ENCODE results near the gene CKMT2. TPM values are rescaled to one million over a fixed set of nuclear protein-coding genes. Genes with fewer than 3 reads are reported as not detected.

CKMT2 gene
- total and polyA plus RNA-seq, 2 donors (not counting 1 experiment from before 2014, with no cell fraction given), result 1.9 to 19.3 TPM

DNA sequence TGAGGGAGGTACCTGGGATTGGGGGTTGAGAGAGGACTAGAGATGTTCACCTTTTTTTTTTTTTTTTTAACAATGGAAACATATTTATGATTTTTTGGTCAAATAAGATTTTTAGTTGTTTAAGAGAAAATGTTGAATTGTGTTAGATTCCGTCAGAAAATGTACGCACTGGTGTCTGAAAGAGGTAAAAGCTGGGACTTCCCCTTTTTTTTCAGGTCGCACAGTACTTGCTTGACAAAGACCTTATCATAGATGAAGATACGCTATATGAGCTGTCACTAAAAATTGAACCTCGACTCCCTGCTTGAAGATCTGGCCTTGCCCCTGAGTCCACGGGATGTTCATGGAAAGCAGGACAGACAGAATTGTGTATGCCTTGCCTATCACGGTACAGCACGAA lies 7.7 kb upstream of the CKMT2 start:
- Histone ChIP-seq H2AFZ (ENCODE audit: low read length) (no peak overlapping the region), H3K27me3 (ENCODE audit: control insufficient read depth, insufficient read depth, low read length) (no peaks in the 10 kb centered on the region), H3K79me2 (ENCODE audit: control insufficient read depth, insufficient read depth, low read length) (no peaks in the 10 kb centered on the region), H4K20me1 (ENCODE audit: control insufficient read depth, extremely low read depth, insufficient read depth, low read length) (no peaks in the 10 kb centered on the region), H3K9ac (ENCODE audit: insufficient read depth, low read length) (no peak overlapping the region), H3K4me1 (ENCODE audit: control insufficient read depth, extremely low read depth, insufficient read depth, low read length) (no peaks in the 10 kb centered on the region), H3K4me2 (ENCODE audit: extremely low read depth, insufficient read depth, low read length) (no peak overlapping the region), H3K4me3 (replicated peaks in 1 of 4; ENCODE audit: control extremely low read depth in 1 of 4, insufficient read depth in 1 of 4, low read depth in 3 of 4, low read length in 4 of 4) (no peak overlapping the region), H3K27ac (ENCODE audit: insufficient read depth, low read length) (no peak overlapping the region), H3K9me3 (ENCODE audit: control insufficient read depth, insufficient read depth, low read depth, low read length) (no peaks in the 10 kb centered on the region), H3K36me3 (ENCODE audit: control insufficient read depth, insufficient read depth, low read length) (no peaks in the 10 kb centered on the region)
- no peak for TF ChIP-seq EZH2 (IDR thresholded peaks at IDR 0.05; ENCODE audit: low read length, missing control alignments)
- TF ChIP-seq, protein P1, sequence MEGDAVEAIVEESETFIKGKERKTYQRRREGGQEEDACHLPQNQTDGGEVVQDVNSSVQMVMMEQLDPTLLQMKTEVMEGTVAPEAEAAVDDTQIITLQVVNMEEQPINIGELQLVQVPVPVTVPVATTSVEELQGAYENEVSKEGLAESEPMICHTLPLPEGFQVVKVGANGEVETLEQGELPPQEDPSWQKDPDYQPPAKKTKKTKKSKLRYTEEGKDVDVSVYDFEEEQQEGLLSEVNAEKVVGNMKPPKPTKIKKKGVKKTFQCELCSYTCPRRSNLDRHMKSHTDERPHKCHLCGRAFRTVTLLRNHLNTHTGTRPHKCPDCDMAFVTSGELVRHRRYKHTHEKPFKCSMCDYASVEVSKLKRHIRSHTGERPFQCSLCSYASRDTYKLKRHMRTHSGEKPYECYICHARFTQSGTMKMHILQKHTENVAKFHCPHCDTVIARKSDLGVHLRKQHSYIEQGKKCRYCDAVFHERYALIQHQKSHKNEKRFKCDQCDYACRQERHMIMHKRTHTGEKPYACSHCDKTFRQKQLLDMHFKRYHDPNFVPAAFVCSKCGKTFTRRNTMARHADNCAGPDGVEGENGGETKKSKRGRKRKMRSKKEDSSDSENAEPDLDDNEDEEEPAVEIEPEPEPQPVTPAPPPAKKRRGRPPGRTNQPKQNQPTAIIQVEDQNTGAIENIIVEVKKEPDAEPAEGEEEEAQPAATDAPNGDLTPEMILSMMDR (conservative IDR thresholded peaks at IDR 0.05 in 1 of 2, IDR thresholded peaks at IDR 0.05 in 1 of 2; ENCODE audit: low read depth in 1 of 2, low read length in 2 of 2), result no peak
- DNase-seq (ENCODE audit: low read depth in 2 of 2), result no peak

DNA sequence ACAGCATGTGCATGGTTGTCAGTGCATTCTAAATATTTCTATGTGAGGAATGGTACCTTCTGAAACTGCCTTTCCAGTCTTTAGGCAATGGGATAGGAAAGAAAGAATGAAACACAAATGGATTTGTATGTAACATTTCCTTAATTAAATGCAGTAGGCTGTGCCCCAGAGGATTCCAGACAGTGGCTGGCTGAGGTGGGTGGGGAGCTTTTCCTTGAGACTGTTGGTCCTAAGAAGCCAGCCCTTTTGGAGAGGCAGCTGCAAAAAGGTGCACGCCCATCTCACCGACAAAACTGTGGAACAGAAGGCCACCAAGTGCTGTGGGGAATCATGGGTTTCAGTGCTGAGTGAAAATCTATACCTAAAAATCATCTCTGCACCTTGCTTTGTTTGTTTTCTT lies 6.8 kb upstream of the CKMT2 start:
- TF ChIP-seq, protein P1 (conservative IDR thresholded peaks at IDR 0.05 in 1 of 2, IDR thresholded peaks at IDR 0.05 in 1 of 2; ENCODE audit: low read depth in 1 of 2, low read length in 2 of 2), result no peak
- no peak for TF ChIP-seq EZH2 (IDR thresholded peaks at IDR 0.05; ENCODE audit: low read length, missing control alignments)

DNA sequence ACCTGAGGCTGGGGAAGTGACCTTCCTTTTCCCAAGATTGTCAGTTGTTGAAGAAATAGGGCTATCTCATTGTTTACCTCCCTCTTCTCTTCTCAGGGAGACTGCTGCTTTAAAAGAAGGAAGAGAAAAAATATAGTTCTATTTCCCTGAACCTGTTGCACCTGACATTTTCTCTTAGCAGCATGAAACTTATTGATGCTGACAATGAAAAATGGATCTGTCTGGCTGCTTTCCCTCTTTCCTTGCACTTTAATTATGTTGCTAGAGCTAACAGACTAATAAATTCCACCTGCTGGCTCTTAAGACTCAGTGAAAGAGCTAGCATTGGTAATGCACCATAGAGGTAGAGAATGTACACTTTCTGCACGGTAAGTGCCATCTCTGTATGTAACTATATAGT lies 6.2 kb upstream of the CKMT2 start:
- Histone ChIP-seq H3K4me3 (replicated peaks in 1 of 4; ENCODE audit: control extremely low read depth in 1 of 4, insufficient read depth in 1 of 4, low read depth in 3 of 4, low read length in 4 of 4) (no peak overlapping the region), H3K9me3 (ENCODE audit: control insufficient read depth, insufficient read depth, low read depth, low read length) (no peaks in the 10 kb centered on the region), H3K4me2 (ENCODE audit: extremely low read depth, insufficient read depth, low read length) (no peak overlapping the region), H3K79me2 (ENCODE audit: control insufficient read depth, insufficient read depth, low read length) (no peaks in the 10 kb centered on the region), H3K27ac (ENCODE audit: insufficient read depth, low read length) (no peak overlapping the region), H3K4me1 (ENCODE audit: control insufficient read depth, extremely low read depth, insufficient read depth, low read length) (no peaks in the 10 kb centered on the region), H3K27me3 (ENCODE audit: control insufficient read depth, insufficient read depth, low read length) (no peaks in the 10 kb centered on the region), H4K20me1 (ENCODE audit: control insufficient read depth, extremely low read depth, insufficient read depth, low read length) (no peaks in the 10 kb centered on the region), H2AFZ (ENCODE audit: low read length) (no peak overlapping the region), H3K36me3 (ENCODE audit: control insufficient read depth, insufficient read depth, low read length) (peaks cover 1% of the 10 kb centered on the region), H3K9ac (ENCODE audit: insufficient read depth, low read length) (no peak overlapping the region)
- no peak for DNase-seq (ENCODE audit: low read depth in 2 of 2)
- TF ChIP-seq EZH2 (IDR thresholded peaks at IDR 0.05; ENCODE audit: low read length, missing control alignments), result no peak
- TF ChIP-seq, protein P1 (conservative IDR thresholded peaks at IDR 0.05 in 1 of 2, IDR thresholded peaks at IDR 0.05 in 1 of 2; ENCODE audit: low read depth in 1 of 2, low read length in 2 of 2), result no peak

More for the DNA sequence above, 6.8 kb upstream of the CKMT2 start:
- H3K9ac ChIP-seq (ENCODE audit: insufficient read depth, low read length), result no peak overlapping the region
- H4K20me1 ChIP-seq (ENCODE audit: control insufficient read depth, extremely low read depth, insufficient read depth, low read length), result no peaks in the 10 kb centered on the region
- DNase-seq (ENCODE audit: low read depth in 2 of 2), result no peak
- H2AFZ ChIP-seq (ENCODE audit: low read length), result no peak overlapping the region
- no peak overlapping the region for H3K4me2 ChIP-seq (ENCODE audit: extremely low read depth, insufficient read depth, low read length)
- H3K36me3 ChIP-seq (ENCODE audit: control insufficient read depth, insufficient read depth, low read length), result peaks cover 1% of the 10 kb centered on the region
- H3K4me1 ChIP-seq (ENCODE audit: control insufficient read depth, extremely low read depth, insufficient read depth, low read length), result no peaks in the 10 kb centered on the region
- no peak overlapping the region for H3K4me3 ChIP-seq (replicated peaks in 1 of 4; ENCODE audit: control extremely low read depth in 1 of 4, insufficient read depth in 1 of 4, low read depth in 3 of 4, low read length in 4 of 4)
- H3K9me3 ChIP-seq (ENCODE audit: control insufficient read depth, insufficient read depth, low read depth, low read length), result no peaks in the 10 kb centered on the region
- no peaks in the 10 kb centered on the region for H3K27me3 ChIP-seq (ENCODE audit: control insufficient read depth, insufficient read depth, low read length)
- H3K79me2 ChIP-seq (ENCODE audit: control insufficient read depth, insufficient read depth, low read length), result no peaks in the 10 kb centered on the region
- H3K27ac ChIP-seq (ENCODE audit: insufficient read depth, low read length), result no peak overlapping the region

Measured in fibroblast of lung (primary cell).